GM03348 (cell line): Measurements from ENCODE around the gene EP400.

Experiments used
- DNase-seq: peaks from one replicate; pipeline ENCODE4 v3.0.0; 2012; ENCODE audit warnings: low spot score

EP400 gene

DNA sequence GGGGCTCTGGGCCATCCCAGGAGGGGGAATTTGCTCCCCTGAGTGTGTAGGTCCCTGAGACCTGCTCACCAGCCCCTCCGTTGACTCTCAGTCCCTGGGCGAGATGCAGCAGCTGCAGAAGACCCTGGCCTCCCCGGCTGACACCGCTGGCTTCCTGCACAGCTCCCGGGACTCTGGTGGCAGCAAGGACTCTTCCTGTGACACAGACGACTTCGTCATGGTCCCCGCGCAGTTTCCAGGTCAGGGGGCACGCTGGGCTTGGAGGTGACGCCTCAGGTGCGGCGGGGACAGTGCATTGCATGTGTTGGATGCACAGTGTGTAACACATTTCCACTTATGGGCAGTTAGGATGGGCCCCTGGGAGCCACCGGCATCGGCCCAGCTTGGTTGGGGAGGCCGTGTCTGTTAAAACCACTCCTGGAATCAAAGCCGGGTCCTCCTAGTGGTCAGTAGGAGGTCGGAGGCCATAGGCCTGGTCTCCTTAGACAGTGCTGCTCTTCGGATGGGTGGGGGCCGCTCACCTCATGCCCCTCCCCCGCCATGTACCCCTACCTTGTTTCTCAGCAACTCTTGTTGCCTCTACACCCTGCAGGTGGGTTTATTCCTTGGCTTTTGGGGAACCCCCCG lies 37.8 kb upstream of the EP400 start:
- no peak for DNase-seq

DNA sequence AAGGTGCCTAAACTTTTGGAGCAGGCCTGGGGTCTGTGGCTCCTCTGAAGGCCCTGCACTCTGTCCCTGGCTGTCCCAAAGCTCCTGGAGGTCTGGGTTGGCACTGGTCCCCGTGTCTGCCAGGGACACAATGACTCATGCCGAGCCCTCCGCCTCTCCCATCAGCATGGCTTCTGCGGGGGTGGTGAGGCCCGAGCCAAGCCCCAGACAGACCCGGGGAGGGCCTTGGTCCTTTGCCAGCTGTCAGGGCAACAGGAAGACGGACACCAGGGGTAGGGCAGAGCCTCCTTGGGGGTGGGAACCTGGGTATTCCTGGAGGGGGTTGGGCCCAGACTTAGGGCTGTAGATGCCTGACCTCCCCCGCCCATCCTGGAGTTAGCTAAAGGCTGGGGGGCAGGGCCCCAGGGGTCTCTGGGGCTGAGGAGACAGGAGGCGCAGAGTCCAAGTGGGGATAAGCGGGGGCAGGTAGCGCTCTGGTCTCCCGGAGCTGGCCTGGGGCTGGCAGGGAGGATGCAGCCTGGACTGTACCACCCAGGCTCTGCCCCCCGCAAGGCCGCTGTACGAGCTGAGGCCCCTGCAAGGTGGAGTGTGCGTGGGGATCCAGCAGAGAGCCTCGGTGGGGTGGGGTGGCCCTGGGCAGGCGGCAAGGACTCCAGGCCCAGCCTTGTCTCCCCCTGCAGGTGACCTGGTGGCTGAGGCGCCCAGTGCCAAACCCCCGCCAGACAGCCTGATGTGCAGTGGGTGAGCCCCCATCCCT lies 37.0 kb upstream of the EP400 start:
- peak; percentile 91 for DNase-seq

DNA sequence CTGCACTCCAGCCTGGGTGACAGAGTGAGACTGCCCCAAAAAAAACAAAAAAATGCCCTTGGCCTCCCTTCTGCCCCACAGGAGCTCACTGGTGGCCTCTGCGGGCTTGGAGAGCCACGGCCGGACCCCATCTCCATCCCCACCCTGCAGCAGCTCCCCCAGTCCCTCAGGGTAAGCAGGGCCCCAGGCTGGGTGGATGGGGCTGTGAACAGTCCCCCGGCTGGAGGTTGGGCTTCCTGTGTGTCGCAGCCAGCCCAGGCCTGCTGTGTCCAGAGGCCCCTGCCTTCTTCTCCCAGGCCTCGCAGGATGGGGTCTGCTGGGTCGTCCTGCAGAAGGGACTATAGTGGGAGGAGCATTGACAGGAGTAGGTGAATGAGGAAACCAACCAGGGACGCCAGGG lies 36.1 kb upstream of the EP400 start:
- no peak for DNase-seq

DNA sequence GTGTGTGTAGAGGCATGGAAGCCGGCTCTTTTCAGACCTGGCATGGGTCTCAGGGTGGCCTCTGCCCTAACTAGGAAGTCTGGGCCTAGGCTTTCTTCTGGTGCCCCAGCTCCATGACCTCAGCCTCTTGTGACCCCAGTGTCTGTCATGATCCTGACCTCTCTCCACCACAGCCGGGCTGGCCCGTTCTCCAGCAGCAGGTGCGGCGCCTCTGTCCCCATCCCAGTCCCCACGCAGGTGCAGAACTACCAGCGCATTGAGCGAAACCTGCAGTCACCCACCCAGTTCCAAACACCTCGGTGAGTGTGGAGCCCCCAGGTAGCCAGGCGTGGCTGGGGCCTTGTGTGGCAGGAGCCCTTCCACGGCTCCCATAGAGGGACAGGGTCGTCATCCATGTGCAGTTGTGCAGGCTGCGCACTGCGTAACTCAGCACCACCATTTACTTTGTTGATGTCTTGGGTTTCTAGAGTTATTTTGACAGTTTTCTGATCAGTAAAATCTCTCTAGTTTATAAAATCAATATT lies 35.5 kb upstream of the EP400 start:
- DNase-seq, result no peak

DNA sequence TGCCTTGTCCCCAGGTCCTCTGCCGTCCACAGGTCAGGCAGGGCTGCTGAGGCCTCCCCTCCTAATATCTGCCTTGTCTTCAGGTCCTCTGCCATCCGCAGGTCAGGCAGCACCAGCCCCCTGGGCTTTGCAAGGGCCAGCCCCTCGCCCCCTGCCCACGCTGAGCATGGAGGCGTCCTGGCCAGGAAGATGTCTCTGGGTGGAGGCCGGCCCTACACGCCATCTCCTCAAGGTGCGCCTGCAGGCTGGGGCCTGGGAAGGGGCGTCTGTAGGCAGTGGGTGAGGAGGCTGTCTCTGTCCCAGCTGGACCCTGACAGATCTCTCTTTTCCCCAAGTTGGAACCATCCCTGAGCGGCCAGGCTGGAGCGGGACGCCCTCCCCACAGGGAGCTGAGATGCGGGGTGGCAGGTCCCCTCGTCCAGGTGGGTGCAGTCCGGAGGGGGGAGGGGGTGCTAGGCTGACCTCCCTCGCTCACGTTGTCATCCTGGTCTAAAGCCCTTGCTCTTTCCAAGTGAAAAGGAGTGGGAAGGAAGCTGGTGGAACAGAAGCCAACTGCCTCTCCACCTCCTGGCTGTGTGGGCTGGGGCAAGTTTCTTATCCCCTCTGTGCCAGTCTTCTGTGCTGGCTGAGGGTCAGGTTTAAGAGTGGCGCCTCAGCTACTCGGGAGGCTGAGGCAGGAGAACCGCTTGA lies 34.6 kb upstream of the EP400 start:
- no peak for DNase-seq

DNA sequence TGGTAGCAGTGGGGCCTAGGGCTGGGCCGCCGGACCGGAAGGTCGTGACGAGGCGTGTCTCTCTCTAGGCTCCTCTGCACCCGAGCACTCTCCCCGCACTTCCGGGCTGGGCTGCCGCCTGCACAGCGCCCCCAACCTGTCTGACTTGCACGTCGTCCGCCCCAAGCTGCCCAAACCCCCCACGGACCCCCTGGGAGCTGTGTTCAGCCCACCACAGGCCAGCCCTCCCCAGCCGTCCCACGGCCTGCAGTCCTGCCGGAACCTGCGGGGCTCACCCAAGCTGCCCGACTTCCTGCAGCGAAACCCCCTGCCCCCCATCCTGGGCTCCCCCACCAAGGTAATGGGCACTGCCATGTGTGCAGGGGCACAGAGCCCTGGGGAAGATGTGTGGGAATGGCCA lies 33.9 kb upstream of the EP400 start:
- DNase-seq, result no peak

DNA sequence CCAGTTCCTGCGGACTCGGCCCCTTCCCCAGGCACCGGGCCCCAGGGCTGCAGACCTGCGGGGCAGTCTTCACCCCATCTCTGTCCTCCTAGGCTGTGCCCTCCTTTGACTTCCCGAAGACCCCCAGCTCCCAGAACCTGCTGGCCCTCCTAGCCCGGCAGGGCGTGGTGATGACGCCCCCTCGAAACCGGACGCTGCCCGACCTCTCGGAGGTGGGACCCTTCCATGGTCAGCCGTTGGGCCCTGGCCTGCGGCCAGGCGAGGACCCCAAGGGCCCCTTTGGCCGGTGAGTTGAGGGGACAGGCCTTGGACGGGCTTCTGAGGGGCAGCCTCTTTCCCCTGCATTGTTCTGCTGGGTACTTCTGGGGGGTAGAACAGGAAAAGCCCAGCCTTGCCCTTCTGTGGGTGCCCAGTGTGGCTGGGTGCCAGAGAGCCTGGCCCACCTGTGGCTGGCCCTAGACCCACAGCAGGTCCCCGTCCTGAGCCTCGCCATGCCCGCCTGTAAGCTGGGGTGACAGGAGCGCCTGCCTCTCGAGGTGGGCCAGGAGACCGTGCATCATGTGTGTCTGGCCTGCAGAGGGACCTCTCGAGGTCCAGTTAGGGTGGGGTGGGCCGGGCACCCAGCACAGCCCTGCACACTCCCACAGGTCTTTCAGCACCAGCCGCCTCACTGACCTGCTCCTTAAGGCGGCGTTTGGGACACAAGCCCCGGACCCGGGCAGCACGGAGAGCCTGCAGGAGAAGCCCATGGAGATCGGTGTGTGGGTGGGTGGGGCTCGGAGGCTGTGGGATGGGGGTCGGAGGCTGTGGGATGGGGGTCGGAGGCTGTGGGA lies 33.2 kb upstream of the EP400 start:
- no peak for DNase-seq

DNA sequence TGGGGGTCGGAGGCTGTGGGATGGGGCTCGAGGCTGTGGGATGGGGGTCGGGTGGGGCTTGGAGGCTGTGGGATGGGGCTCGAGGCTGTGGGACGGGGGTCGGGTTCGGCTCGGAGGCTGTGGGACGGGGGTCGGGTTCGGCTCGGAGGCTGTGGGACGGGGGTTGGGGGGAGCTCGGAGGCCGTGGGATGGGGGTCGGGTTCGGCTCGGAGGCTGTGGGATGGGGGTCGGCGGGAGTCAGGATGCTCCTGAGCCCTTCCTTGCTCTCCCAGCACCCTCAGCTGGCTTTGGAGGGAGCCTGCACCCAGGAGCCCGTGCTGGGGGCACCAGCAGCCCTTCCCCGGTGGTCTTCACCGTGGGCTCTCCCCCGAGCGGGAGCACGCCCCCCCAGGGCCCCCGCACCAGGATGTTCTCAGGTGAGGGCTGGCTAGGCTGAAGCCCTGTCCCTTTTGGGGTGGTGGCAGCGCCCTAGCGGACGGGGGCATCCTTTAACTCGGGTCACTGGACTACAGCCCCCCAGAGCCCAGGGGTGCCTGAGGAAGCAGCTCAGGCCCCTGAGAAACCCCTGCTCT lies 32.5 kb upstream of the EP400 start:
- no peak for DNase-seq

DNA sequence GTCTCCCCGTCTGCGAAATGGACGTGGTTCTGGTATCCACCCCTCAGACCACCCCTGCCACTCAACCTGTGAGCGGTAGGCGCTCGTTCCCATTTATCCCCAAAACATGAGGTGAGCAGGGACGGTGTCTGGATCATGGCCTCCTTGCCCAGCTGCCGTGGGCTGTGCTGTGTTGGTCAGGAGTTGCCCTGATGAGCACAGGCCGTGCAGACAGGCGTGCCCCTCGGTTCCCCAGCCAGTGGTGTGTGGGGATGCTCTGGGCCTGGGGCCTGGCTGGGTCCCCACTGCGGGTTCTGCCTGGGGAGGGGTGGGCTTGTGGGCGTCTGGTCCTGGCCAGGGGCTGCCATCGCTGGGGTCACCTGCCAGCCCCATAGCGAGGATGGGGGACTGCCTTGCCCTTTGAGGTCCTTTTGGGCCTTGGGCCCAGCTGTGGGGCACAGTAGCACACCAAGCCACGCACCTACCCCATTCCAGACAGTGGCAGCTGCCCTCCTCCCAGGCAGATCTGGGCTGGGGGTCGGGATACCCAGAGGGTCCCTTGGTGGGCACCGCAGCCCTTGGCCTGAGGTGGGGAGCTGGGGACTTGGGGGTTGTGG lies 31.9 kb upstream of the EP400 start:
- DNase-seq, result no peak

DNA sequence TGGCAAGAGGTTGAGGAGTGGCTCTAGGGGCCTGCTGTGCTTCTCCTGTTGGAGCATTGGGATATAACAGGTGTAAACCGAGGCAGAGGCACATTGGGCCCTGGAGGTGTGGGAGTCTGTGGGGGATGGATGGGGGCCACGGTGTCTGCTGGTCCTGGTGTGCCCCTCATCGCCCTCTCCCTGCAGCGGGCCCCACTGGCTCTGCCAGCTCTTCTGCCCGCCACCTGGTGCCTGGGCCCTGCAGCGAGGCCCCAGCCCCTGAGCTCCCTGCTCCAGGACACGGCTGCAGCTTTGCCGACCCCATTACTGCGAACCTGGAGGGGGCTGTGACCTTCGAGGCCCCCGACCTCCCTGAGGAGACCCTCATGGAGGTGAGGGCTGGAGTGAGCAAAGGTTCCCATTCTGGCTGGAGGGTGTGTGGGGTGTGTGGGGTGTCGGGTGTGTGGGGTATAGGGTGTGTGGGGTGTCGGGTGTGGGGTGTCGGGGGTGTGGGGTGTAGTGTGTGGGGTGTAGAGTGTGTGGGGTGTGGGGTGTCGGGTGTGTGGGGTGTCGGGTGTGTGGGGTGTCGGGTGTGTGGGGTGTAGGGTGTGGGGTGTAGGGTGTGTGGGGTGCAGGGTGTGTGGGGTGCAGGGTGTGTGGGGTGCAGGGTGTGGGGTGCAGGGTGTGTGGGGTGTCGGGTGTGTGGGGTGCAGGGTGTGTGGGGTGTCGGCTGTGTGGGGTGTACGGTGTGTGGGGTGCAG lies 31.3 kb upstream of the EP400 start:
- DNase-seq, result no peak

DNA sequence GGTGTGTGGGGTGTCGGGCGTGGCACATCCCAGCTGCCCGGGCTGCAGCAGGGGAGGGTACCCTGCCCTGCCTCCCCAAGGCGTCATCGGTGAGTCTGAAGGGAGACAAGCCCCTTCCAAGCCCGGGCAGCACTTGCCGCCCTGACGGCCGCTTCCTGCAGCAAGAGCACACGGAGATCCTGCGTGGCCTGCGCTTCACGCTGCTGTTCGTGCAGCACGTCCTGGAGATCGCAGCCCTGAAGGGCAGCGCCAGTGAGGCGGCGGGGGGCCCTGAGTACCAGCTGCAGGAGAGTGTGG lies 30.7 kb upstream of the EP400 start:
- no peak for DNase-seq

DNA sequence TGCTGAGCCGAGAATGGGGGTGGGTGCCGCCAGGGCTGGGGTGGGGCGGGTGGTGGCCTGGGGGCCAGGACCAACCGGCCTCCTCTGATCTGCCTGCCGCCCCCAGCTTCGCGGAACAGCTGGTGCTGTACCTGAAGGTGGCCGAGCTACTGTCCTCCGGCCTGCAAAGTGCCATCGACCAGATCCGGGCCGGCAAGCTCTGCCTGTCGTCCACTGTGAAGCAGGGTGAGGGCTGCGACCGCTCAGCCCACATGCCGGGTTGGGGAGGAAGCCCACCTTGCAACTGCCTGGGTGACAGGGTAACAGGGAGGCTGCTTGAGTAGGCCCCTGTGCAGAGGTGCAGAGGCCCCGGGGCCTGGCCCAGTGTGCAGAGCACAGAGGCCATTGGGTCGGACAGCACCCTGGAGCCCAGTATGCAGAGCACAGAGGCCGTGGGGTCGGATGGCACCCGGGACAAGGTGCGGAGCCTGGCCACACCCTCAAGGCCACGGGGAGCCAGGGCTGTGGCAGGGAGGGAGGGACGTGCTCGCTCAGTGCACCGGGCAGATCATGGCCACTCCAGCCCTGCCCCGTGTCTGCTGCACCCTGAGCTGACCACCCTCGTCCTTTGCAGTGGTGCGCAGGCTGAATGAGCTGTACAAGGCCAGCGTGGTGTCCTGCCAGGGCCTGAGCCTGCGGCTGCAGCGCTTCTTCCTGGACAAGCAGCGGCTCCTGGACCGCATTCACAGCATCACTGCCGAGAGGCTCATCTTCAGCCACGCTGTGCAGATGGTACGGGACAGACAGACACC lies 30.2 kb upstream of the EP400 start:
- DNase-seq, result no peak

DNA sequence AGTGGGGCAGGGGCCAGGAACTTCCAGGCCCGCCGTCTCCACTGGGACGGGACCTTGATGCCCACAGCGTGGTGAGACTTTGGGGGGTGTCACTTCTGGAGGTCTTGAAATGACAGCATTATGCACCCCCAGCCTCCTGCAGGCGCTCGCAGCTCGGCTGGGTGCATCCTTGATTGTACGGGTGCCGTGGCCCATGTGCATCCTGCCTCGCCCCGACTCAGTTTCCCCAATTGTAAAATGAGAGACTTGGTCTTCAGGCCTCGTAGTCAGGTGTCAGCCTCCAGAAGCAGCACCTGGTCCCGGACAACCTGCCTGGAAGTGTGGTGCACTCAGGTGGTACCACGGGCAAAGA lies 29.6 kb upstream of the EP400 start:
- no peak for DNase-seq

DNA sequence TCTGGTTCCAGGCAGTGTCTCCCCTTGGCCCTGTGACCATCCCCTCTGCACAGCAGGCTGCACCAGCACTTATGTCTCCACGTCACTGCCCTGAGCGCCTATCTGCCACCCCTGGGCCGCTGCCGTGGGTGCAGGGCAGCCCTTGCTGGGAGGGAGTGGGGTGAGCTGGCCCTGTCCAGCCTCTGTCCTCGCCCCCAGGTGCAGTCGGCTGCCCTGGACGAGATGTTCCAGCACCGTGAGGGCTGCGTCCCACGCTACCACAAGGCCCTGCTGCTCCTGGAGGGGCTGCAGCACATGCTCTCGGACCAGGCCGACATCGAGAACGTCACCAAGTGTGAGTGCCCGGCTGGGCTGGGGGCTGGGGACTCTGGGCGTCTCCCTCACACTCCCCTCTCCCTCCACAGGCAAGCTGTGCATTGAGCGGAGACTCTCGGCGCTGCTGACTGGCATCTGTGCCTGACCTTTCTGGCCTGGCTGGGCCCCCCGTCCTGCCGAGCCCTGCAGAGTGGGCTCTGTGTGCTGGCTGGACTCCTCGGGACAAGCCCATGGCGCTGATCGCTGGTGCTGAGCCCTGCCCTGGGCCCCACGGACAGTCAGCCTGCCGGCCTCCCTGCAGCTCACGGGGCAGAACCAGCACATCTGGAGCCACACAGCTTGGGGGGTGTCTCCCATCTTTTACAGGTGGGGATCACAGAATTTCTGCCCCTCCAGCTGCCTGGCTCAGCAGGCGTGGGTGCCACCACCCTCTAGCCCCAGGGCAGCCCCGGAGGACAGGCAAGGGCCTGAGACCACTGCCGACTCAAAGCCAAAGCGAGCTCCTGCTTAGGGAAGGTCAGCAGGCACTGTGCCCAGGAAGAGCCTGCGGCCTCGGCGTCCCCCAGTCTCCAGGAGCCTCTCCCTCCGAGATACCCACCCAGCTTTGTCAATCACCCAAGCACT lies 28.6 kb upstream of the EP400 start:
- no peak for DNase-seq

DNA sequence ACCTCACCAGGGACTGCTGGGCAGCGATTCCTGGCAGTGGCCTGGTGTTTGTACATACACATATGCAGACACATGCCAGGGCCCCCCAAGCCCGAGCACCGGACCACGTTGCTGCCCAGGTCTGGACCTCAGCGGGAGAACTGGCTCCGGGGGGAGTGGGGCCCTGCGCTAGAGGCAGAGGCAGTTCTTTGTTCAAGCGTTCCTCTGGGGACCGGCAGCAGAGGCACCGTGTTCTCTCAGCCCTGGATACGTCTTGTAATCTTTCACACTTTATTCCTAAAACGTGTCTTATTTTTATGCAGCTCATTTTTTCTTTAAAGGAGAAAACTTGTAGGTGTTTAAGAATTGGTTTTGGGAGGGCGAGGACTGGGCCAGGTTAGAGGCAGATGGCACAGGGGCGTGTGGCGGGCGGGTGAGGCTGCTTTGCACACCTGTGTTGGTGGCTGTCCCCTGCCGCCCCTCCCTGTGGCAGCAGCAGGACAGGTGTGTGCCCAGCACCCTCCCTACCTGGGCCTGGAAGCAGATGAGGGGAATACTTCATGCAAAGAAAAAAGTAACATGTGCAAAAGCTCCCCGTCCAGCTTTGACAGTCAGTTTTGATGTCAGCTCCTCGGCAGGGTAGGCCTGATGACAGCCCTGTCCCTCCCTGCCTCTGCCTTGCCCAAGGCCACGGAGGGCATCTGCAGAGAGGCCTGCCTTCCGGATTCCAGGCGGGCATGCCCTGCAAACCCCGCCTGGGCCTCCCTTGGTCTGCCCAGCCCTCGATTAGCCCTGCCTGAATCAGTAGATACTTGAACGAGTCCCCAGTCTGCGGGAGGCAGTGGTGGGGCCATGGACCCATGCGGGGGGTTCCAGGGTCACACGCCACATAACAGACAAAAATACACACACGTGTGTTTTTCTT lies 27.6 kb upstream of the EP400 start:
- DNase-seq, result no peak

DNA sequence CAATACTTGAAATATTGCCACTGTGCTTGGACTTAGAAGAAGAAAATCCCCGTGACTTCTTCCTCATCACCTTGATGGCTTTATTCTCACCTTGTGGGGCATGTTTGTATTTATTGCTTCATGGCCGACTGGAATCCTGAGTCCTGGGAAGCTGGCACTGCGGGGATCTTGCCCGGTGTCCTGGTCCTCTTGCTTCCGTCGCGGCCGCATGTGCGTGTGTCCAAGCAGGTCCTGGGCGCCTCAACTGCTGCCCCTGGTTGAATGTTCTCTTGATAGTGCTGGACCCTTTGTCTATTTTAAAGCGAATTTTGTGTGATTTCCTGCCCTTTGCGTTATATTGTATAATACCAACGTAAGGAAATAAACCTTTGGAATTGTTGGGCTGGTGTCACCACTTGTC lies 27.0 kb upstream of the EP400 start:
- no peak for DNase-seq

DNA sequence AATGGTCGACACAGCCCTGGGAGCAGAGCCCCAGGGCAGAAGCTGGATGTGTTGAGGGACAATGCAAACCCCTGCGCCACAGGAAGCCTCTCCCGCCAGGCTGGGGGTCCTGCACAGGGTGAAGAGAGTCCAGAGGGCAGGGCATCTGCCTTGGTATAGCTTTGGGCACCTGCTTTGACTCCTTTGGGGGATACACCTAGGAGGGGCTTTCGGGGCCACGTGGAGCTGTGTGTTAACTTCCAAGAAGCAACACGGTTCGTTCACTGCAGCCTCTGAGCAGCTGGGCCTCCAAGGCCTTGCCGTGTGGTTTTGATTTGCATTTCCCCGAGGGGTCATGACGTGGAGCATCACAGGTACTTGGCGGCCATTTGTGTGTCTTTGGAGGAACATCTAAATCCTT lies 26.5 kb upstream of the EP400 start:
- no peak for DNase-seq
